Measurements from ENCODE around the gene AKT2. TPM values are rescaled to one million over a fixed set of nuclear protein-coding genes. Genes with fewer than 3 reads are reported as not detected.

Gene AKT2
- total and polyA plus RNA-seq, 10 of the 15 experiments (the other 5 are each of a cell fraction or from before 2014, with no cell fraction given) = 1.0 to 185 (median 71.5) TPM

DNA sequence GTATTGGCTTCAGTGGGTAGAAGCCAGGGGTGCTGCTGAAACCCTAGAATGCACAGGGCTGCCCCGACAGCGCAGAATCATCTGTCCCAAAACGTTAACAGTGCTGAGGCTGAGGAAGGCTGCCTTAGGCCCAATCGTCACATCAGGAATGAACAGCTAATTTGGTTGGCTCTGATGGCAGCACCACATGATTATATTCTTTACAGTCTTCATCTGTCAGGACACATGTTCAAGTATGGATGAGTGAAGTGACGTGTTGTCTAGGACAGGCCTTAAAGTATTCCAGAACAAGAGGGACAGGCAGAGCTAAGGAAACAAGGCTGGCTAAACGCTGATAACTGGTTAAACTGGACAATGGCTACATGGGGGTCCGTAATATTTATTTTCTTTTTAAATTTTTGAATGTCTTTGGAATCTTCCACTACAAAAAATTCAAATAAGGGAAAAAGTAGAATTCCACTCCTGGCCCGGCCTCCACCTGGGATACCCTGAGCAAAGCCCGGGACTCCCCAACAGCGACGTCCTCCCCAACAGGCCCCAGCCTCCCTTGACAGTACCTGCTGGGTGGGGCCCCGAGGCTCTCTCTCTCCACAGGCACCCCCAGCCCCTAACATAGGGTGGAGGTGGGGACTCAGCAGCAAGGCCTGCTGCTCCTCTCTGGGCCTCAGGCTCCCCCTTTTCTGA lies 43.9 kb downstream of the AKT2 start:
- no peaks in the 10 kb centered on the region for H3K79me2 ChIP-seq (ENCODE audit: control insufficient read depth, insufficient read depth, low read length)
- H3K27ac ChIP-seq (ENCODE audit: control insufficient read depth, insufficient read depth) = no peak overlapping the region
- SMC1A ChIA-PET (ENCODE audit: uncharacterized antibody, unreplicated experiment) = interaction anchor here (0.6 kb wide), 1 partner anchor 20 kb away, joined by 7 read pairs; no protein-coding TSS in a partner anchor
- BruUV-seq (replicated peaks) = no TSS peak
- no peaks in the 10 kb centered on the region for H3K27me3 ChIP-seq (replicated peaks in 1 of 2; ENCODE audit: control insufficient read depth in 2 of 2, insufficient read depth in 2 of 2, low read length in 1 of 2)
- H3K4me3 ChIP-seq = no peak overlapping the region
- DNase-seq (ENCODE audit: low read depth, low spot score) = no peak
- H4K20me1 ChIP-seq (ENCODE audit: control insufficient read depth, insufficient read depth) = no peaks in the 10 kb centered on the region
- CTCF ChIA-PET = no interaction called here
- POLR2A ChIA-PET = no interaction called here
- no peaks in the 10 kb centered on the region for H3K4me1 ChIP-seq (ENCODE audit: control insufficient read depth, insufficient read depth, low read length)
- no peak overlapping the region for H3K9ac ChIP-seq (ENCODE audit: control insufficient read depth, insufficient read depth, low read length)
- RAD21 ChIA-PET (ENCODE audit: unreplicated experiment) = no interaction called here
- TF ChIP-seq HDAC6 (IDR thresholded peaks at IDR 0.05; ENCODE audit: unreplicated experiment) = no peak
- no peak for TF ChIP-seq TARDBP (IDR thresholded peaks at IDR 0.05; ENCODE audit: borderline replicate concordance)
- no peak for TF ChIP-seq HDAC2 (IDR thresholded peaks at IDR 0.05)
- TF ChIP-seq CBX3 (IDR thresholded peaks at IDR 0.05; ENCODE audit: borderline replicate concordance, low read depth) = no peak
- TF ChIP-seq BHLHE40 (IDR thresholded peaks at IDR 0.05; ENCODE audit: borderline replicate concordance in 1 of 2, low read depth in 2 of 2, low read length in 1 of 2) = no peak
- no peak for TF ChIP-seq CBX5 (IDR thresholded peaks at IDR 0.05; ENCODE audit: low read depth)
- TF ChIP-seq HCFC1 (IDR thresholded peaks at IDR 0.05; ENCODE audit: low read length) = no peak
- TF ChIP-seq BCL3 (IDR thresholded peaks at IDR 0.05; ENCODE audit: borderline replicate concordance, insufficient read depth, low read depth, low read length, poor library complexity, severe bottlenecking) = no peak
- TF ChIP-seq KLF5 (IDR thresholded peaks at IDR 0.05; ENCODE audit: partially characterized antibody) = no peak
- TF ChIP-seq MXI1 (IDR thresholded peaks at IDR 0.05; ENCODE audit: low read depth, low read length) = no peak
- no peak for TF ChIP-seq CREM (IDR thresholded peaks at IDR 0.05; ENCODE audit: low read depth)
- no peak for TF ChIP-seq CHD2 (IDR thresholded peaks at IDR 0.05; ENCODE audit: borderline replicate concordance, low read depth, low read length)
- TF ChIP-seq, protein P1, sequence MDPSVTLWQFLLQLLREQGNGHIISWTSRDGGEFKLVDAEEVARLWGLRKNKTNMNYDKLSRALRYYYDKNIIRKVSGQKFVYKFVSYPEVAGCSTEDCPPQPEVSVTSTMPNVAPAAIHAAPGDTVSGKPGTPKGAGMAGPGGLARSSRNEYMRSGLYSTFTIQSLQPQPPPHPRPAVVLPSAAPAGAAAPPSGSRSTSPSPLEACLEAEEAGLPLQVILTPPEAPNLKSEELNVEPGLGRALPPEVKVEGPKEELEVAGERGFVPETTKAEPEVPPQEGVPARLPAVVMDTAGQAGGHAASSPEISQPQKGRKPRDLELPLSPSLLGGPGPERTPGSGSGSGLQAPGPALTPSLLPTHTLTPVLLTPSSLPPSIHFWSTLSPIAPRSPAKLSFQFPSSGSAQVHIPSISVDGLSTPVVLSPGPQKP (IDR thresholded peaks at IDR 0.05; ENCODE audit: low read depth, low read length) = no peak
- TF ChIP-seq PAX8 (IDR thresholded peaks at IDR 0.05) = no peak
- TF ChIP-seq GATAD2B (conservative IDR thresholded peaks at IDR 0.05; ENCODE audit: low read depth) = no peak
- no peaks in the 10 kb centered on the region for H3K9me3 ChIP-seq (replicated peaks; ENCODE audit: control insufficient read depth, insufficient read depth, low read length)
- in situ Hi-C loops (cut with MboI) = no loop called here
- 93% methylated on average over 12 of the region's 12 CpGs for WGBS (ENCODE audit: insufficient coverage, insufficient replicate concordance, low lambda C conversion rate, missing lambda C conversion rate)
- H2AFZ ChIP-seq (ENCODE audit: control insufficient read depth, low read depth, low read length) = no peak overlapping the region
- FAIRE-seq = no peak
- ATAC-seq = no peak
- intact Hi-C loops (cut with micrococcal nuclease; ENCODE audit: unreplicated experiment) = no loop called here
- H3K36me3 ChIP-seq (ENCODE audit: control insufficient read depth in 2 of 2, insufficient read depth in 2 of 2, low read length in 1 of 2) = peaks cover 20 to 32% of the 10 kb centered on the region in 2 experiments; a peak in 3 of 4 replicates
- H3K4me2 ChIP-seq (ENCODE audit: control insufficient read depth, insufficient read depth) = no peak overlapping the region

All from GM12878 (cell line).